ENCODE results near the gene PBXIP1.

DNA sequence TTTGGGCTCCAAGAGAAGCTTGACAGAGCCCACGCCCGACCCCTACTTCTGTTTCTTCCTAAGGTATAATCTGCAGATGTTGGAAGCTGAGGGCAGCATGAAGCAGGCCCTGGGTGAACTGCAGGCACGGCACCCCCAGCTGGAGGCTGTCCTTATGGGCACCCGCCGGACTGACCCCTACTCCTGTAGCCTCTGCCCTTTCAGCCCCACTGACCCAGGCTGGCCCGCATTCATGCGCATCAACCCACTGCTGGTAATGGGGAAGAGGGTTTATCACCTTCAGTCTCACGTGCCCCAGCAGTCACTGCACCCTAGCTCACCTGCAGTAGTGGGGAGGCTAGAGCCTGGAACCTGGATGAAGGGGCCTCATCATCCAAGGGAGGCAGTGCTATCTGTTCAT is 34.4 kb upstream of the PBXIP1 start:
- TF ChIP-seq, protein P1, sequence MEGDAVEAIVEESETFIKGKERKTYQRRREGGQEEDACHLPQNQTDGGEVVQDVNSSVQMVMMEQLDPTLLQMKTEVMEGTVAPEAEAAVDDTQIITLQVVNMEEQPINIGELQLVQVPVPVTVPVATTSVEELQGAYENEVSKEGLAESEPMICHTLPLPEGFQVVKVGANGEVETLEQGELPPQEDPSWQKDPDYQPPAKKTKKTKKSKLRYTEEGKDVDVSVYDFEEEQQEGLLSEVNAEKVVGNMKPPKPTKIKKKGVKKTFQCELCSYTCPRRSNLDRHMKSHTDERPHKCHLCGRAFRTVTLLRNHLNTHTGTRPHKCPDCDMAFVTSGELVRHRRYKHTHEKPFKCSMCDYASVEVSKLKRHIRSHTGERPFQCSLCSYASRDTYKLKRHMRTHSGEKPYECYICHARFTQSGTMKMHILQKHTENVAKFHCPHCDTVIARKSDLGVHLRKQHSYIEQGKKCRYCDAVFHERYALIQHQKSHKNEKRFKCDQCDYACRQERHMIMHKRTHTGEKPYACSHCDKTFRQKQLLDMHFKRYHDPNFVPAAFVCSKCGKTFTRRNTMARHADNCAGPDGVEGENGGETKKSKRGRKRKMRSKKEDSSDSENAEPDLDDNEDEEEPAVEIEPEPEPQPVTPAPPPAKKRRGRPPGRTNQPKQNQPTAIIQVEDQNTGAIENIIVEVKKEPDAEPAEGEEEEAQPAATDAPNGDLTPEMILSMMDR (IDR thresholded peaks at IDR 0.05; ENCODE audit: borderline replicate concordance, extremely low read depth, low read length, poor library complexity, severe bottlenecking), result no peak
- TF ChIP-seq EZH2 (IDR thresholded peaks at IDR 0.05; ENCODE audit: borderline replicate concordance, low read depth, low read length, severe bottlenecking), result no peak

Data from DND-41 (cell line).